ENCODE measurements around the gene MGAT4B. TPM values are rescaled to one million over a fixed set of nuclear protein-coding genes. Genes with fewer than 3 reads are reported as not detected.
A peak's percentile ranks its signal among the peaks of the same experiment; 100 is the strongest.

The MGAT4B gene
- total RNA-seq, 1 experiment from 2014 or later: 151 TPM

DNA sequence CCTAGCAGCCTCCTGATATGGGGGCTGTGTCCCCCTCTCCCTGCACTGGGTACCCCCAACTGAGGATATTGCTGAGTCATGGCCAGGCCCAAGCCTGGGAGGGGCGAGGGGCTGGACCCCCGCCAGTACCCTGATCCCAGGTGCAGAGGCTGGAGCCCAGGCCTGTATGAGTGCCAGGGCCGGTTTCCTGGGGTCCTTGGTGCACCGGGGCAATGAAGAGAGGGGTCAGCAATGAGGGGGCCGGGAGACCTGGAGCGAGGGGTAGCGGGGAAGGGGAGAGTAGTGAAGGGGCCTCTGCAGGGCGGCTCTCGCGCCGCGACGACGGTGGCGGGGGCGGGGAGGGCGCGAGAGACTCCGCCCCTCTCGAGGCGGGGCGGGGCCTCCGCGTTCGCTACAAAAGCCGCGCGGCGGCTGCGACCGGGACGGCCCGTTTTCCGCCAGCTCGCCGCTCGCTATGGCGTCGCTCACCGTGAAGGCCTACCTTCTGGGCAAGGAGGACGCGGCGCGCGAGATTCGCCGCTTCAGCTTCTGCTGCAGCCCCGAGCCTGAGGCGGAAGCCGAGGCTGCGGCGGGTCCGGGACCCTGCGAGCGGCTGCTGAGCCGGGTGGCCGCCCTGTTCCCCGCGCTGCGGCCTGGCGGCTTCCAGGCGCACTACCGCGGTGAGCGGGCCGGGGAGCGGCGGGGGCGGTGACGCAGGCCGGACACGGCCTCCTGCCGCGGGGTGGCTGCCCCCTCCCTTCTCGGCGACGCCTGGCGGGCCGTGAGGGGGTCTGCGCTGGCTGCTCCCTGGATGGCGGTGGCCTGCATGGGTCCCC is 14.0 kb upstream of the MGAT4B start, which contains the start of gene SQSTM1 (continued):
- TF ChIP-seq, protein P1, sequence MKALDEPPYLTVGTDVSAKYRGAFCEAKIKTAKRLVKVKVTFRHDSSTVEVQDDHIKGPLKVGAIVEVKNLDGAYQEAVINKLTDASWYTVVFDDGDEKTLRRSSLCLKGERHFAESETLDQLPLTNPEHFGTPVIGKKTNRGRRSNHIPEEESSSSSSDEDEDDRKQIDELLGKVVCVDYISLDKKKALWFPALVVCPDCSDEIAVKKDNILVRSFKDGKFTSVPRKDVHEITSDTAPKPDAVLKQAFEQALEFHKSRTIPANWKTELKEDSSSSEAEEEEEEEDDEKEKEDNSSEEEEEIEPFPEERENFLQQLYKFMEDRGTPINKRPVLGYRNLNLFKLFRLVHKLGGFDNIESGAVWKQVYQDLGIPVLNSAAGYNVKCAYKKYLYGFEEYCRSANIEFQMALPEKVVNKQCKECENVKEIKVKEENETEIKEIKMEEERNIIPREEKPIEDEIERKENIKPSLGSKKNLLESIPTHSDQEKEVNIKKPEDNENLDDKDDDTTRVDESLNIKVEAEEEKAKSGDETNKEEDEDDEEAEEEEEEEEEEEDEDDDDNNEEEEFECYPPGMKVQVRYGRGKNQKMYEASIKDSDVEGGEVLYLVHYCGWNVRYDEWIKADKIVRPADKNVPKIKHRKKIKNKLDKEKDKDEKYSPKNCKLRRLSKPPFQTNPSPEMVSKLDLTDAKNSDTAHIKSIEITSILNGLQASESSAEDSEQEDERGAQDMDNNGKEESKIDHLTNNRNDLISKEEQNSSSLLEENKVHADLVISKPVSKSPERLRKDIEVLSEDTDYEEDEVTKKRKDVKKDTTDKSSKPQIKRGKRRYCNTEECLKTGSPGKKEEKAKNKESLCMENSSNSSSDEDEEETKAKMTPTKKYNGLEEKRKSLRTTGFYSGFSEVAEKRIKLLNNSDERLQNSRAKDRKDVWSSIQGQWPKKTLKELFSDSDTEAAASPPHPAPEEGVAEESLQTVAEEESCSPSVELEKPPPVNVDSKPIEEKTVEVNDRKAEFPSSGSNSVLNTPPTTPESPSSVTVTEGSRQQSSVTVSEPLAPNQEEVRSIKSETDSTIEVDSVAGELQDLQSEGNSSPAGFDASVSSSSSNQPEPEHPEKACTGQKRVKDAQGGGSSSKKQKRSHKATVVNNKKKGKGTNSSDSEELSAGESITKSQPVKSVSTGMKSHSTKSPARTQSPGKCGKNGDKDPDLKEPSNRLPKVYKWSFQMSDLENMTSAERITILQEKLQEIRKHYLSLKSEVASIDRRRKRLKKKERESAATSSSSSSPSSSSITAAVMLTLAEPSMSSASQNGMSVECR (CRISPR knock-in tag; IDR thresholded peaks at IDR 0.05; ENCODE audit: borderline replicate concordance): peak; percentile 90; the same call in 1 of the 2 replicates
- TF ChIP-seq, protein P2, sequence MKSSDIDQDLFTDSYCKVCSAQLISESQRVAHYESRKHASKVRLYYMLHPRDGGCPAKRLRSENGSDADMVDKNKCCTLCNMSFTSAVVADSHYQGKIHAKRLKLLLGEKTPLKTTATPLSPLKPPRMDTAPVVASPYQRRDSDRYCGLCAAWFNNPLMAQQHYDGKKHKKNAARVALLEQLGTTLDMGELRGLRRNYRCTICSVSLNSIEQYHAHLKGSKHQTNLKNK (CRISPR knock-in tag; IDR thresholded peaks at IDR 0.05): 0 out of 2 replicates have a peak, but pooled peaks have one; percentile 32
- TF ChIP-seq ELF4 (CRISPR knock-in tag; IDR thresholded peaks at IDR 0.05; ENCODE audit: low read depth) (no peak), ZNF138 (CRISPR knock-in tag; conservative IDR thresholded peaks at IDR 0.05) (peak; percentile 69; the same call in 1 of the 2 replicates), NFE2L1 (CRISPR knock-in tag; IDR thresholded peaks at IDR 0.05) (peak; percentile 97), GABPB1 (CRISPR knock-in tag; IDR thresholded peaks at IDR 0.05) (peak; percentile 71), MXD4 (CRISPR knock-in tag; IDR thresholded peaks at IDR 0.05; ENCODE audit: borderline replicate concordance) (no peak), JAZF1 (CRISPR knock-in tag; IDR thresholded peaks at IDR 0.05) (no peak), ZNF423 (CRISPR knock-in tag; IDR thresholded peaks at IDR 0.05) (0 out of 2 replicates have a peak, but pooled peaks have one; percentile 18), PRRX2 (CRISPR knock-in tag; IDR thresholded peaks at IDR 0.05) (no peak; the same call in 1 of the 2 replicates), EMX1 (CRISPR knock-in tag; IDR thresholded peaks at IDR 0.05) (no peak), CREM (CRISPR knock-in tag; IDR thresholded peaks at IDR 0.05) (peak; percentile 36; the same call in 1 of the 2 replicates), CBFB (CRISPR knock-in tag; IDR thresholded peaks at IDR 0.05; ENCODE audit: low read depth) (0 out of 2 replicates have a peak, but pooled peaks have one; percentile 67)
- TF ChIP-seq, protein P3, sequence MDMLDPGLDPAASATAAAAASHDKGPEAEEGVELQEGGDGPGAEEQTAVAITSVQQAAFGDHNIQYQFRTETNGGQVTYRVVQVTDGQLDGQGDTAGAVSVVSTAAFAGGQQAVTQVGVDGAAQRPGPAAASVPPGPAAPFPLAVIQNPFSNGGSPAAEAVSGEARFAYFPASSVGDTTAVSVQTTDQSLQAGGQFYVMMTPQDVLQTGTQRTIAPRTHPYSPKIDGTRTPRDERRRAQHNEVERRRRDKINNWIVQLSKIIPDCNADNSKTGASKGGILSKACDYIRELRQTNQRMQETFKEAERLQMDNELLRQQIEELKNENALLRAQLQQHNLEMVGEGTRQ (CRISPR knock-in tag; IDR thresholded peaks at IDR 0.05): no peak; the same call in 1 of the 2 replicates
- TF ChIP-seq, protein P4, sequence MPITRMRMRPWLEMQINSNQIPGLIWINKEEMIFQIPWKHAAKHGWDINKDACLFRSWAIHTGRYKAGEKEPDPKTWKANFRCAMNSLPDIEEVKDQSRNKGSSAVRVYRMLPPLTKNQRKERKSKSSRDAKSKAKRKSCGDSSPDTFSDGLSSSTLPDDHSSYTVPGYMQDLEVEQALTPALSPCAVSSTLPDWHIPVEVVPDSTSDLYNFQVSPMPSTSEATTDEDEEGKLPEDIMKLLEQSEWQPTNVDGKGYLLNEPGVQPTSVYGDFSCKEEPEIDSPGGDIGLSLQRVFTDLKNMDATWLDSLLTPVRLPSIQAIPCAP (CRISPR knock-in tag; IDR thresholded peaks at IDR 0.05): peak; percentile 64; the same call in 1 of the 2 replicates
- TF ChIP-seq, protein P5, sequence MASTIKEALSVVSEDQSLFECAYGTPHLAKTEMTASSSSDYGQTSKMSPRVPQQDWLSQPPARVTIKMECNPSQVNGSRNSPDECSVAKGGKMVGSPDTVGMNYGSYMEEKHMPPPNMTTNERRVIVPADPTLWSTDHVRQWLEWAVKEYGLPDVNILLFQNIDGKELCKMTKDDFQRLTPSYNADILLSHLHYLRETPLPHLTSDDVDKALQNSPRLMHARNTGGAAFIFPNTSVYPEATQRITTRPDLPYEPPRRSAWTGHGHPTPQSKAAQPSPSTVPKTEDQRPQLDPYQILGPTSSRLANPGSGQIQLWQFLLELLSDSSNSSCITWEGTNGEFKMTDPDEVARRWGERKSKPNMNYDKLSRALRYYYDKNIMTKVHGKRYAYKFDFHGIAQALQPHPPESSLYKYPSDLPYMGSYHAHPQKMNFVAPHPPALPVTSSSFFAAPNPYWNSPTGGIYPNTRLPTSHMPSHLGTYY (CRISPR knock-in tag; IDR thresholded peaks at IDR 0.05): no peak
- TF ChIP-seq, protein P6, sequence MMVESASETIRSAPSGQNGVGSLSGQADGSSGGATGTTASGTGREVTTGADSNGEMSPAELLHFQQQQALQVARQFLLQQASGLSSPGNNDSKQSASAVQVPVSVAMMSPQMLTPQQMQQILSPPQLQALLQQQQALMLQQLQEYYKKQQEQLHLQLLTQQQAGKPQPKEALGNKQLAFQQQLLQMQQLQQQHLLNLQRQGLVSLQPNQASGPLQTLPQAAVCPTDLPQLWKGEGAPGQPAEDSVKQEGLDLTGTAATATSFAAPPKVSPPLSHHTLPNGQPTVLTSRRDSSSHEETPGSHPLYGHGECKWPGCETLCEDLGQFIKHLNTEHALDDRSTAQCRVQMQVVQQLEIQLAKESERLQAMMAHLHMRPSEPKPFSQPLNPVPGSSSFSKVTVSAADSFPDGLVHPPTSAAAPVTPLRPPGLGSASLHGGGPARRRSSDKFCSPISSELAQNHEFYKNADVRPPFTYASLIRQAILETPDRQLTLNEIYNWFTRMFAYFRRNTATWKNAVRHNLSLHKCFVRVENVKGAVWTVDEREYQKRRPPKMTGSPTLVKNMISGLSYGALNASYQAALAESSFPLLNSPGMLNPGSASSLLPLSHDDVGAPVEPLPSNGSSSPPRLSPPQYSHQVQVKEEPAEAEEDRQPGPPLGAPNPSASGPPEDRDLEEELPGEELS (CRISPR knock-in tag; IDR thresholded peaks at IDR 0.05): peak; percentile 52
- TF ChIP-seq, protein P7, sequence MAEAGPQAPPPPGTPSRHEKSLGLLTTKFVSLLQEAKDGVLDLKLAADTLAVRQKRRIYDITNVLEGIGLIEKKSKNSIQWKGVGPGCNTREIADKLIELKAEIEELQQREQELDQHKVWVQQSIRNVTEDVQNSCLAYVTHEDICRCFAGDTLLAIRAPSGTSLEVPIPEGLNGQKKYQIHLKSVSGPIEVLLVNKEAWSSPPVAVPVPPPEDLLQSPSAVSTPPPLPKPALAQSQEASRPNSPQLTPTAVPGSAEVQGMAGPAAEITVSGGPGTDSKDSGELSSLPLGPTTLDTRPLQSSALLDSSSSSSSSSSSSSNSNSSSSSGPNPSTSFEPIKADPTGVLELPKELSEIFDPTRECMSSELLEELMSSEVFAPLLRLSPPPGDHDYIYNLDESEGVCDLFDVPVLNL (CRISPR knock-in tag; IDR thresholded peaks at IDR 0.05; ENCODE audit: borderline replicate concordance, low read depth): 0 out of 2 replicates have a peak, but pooled peaks have one; percentile 31
- TF ChIP-seq, protein P8, sequence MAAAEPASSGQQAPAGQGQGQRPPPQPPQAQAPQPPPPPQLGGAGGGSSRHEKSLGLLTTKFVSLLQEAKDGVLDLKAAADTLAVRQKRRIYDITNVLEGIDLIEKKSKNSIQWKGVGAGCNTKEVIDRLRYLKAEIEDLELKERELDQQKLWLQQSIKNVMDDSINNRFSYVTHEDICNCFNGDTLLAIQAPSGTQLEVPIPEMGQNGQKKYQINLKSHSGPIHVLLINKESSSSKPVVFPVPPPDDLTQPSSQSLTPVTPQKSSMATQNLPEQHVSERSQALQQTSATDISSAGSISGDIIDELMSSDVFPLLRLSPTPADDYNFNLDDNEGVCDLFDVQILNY (CRISPR knock-in tag; IDR thresholded peaks at IDR 0.05): peak; percentile 77
- TF ChIP-seq, protein P9, sequence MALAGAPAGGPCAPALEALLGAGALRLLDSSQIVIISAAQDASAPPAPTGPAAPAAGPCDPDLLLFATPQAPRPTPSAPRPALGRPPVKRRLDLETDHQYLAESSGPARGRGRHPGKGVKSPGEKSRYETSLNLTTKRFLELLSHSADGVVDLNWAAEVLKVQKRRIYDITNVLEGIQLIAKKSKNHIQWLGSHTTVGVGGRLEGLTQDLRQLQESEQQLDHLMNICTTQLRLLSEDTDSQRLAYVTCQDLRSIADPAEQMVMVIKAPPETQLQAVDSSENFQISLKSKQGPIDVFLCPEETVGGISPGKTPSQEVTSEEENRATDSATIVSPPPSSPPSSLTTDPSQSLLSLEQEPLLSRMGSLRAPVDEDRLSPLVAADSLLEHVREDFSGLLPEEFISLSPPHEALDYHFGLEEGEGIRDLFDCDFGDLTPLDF (CRISPR knock-in tag; IDR thresholded peaks at IDR 0.05): no peak
- TF ChIP-seq, protein P10, sequence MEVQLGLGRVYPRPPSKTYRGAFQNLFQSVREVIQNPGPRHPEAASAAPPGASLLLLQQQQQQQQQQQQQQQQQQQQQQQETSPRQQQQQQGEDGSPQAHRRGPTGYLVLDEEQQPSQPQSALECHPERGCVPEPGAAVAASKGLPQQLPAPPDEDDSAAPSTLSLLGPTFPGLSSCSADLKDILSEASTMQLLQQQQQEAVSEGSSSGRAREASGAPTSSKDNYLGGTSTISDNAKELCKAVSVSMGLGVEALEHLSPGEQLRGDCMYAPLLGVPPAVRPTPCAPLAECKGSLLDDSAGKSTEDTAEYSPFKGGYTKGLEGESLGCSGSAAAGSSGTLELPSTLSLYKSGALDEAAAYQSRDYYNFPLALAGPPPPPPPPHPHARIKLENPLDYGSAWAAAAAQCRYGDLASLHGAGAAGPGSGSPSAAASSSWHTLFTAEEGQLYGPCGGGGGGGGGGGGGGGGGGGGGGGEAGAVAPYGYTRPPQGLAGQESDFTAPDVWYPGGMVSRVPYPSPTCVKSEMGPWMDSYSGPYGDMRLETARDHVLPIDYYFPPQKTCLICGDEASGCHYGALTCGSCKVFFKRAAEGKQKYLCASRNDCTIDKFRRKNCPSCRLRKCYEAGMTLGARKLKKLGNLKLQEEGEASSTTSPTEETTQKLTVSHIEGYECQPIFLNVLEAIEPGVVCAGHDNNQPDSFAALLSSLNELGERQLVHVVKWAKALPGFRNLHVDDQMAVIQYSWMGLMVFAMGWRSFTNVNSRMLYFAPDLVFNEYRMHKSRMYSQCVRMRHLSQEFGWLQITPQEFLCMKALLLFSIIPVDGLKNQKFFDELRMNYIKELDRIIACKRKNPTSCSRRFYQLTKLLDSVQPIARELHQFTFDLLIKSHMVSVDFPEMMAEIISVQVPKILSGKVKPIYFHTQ (CRISPR knock-in tag; IDR thresholded peaks at IDR 0.05): no peak

All from WTC11 (cell line).